ENCODE data around the gene RCCD1. TPM values are rescaled to one million over a fixed set of nuclear protein-coding genes. Genes with fewer than 3 reads are reported as not detected.
"Not testable (repeated sequence)": the region's sequence is repeated elsewhere in the genome, so short reads cannot be mapped to it uniquely, and the experiment has no call there.

RCCD1 gene
- total RNA-seq, 2 experiments from 2014 or later = 30.0 to 30.9 TPM

GRCh38 chr15:90907838-90908507, 46.7 kb upstream of the RCCD1 start:
- ChIA-PET CTCF (interaction anchor here (1.0 to 16.4 kb wide), 3 partner anchors 24 to 27 kb away, joined by 3 to 255 read pairs (median 5); partner anchors contain the start of genes HDDC3 and UNC45A), POLR2A (interaction anchor here (1.3 to 14.2 kb wide), 3 partner anchors 10 to 24 kb away, joined by 5 to 133 read pairs (median 6); partner anchors contain the start of genes HDDC3 and UNC45A)
- ATAC-seq = no peak
- no peak for DNase-seq
- no peak for TF ChIP-seq CTCF (IDR thresholded peaks at IDR 0.05)
- H3K9me3 Mint-ChIP-seq = no peaks in the 10 kb centered on the region
- no peaks in the 10 kb centered on the region for H3K27me3 Mint-ChIP-seq
- intact Hi-C loops (cut with micrococcal nuclease) = no loop called here
- H3K36me3 Mint-ChIP-seq (ENCODE audit: low read depth) = peaks cover 47% of the 10 kb centered on the region
- peaks cover 11% of the 10 kb centered on the region for H3K4me1 Mint-ChIP-seq (ENCODE audit: low read depth)
- no peak overlapping the region for H3K4me3 Mint-ChIP-seq
- H3K27ac Mint-ChIP-seq = no peak overlapping the region

- H3K4me3 Mint-ChIP-seq; ATAC-seq; H3K9me3 Mint-ChIP-seq; H3K27me3 Mint-ChIP-seq; H3K4me1 Mint-ChIP-seq (ENCODE audit: low read depth); intact Hi-C loops (cut with micrococcal nuclease); H3K27ac Mint-ChIP-seq; DNase-seq: not testable (repeated sequence)
- POLR2A ChIA-PET = interaction anchor here (1.6 kb wide), 1 partner anchor 9 kb away, joined by 6 read pairs; no protein-coding TSS in a partner anchor
- peaks cover 52% of the 10 kb centered on the region for H3K36me3 Mint-ChIP-seq (ENCODE audit: low read depth)
- CTCF ChIA-PET = interaction anchor here (1.0 to 1.4 kb wide), 2 partner anchors 23 to 25 kb away, joined by 3 to 5 read pairs; partner anchors contain the start of genes HDDC3 and UNC45A
These were observed 45.2 kb upstream of the RCCD1 start for GRCh38 chr15:90909449-90909848.

- DNase-seq (no peak), ATAC-seq (no peak)
- CTCF ChIA-PET = no interaction called here
- H3K36me3 Mint-ChIP-seq (ENCODE audit: low read depth) = peaks cover 49% of the 10 kb centered on the region
- no peaks in the 10 kb centered on the region for H3K27me3 Mint-ChIP-seq
- TF ChIP-seq CTCF (IDR thresholded peaks at IDR 0.05) = no peak
- no peak overlapping the region for H3K4me3 Mint-ChIP-seq
- peaks cover 5% of the 10 kb centered on the region for H3K4me1 Mint-ChIP-seq (ENCODE audit: low read depth)
- H3K27ac Mint-ChIP-seq = no peak overlapping the region
- intact Hi-C loops (cut with micrococcal nuclease) = no loop called here
- H3K9me3 Mint-ChIP-seq = no peaks in the 10 kb centered on the region
- POLR2A ChIA-PET = no interaction called here
These were observed 44.7 kb upstream of the RCCD1 start for GRCh38 chr15:90909976-90910375.

- CTCF ChIA-PET = no interaction called here
- TF ChIP-seq CTCF (IDR thresholded peaks at IDR 0.05) = no peak
- H3K4me1 Mint-ChIP-seq (ENCODE audit: low read depth) = peaks cover under 1% of the 10 kb centered on the region
- no peak overlapping the region for H3K27ac Mint-ChIP-seq
- POLR2A ChIA-PET = no interaction called here
- no peak overlapping the region for H3K4me3 Mint-ChIP-seq
- intact Hi-C loops (cut with micrococcal nuclease) = no loop called here
- H3K27me3 Mint-ChIP-seq = no peaks in the 10 kb centered on the region
- DNase-seq (no peak), ATAC-seq (no peak)
- H3K36me3 Mint-ChIP-seq (ENCODE audit: low read depth) = peaks cover 47% of the 10 kb centered on the region
- H3K9me3 Mint-ChIP-seq = no peaks in the 10 kb centered on the region
These were observed 44.0 kb upstream of the RCCD1 start for GRCh38 chr15:90910441-90911301.

- H3K9me3 Mint-ChIP-seq = no peaks in the 10 kb centered on the region
- H3K27me3 Mint-ChIP-seq = no peaks in the 10 kb centered on the region
- TF ChIP-seq CTCF (IDR thresholded peaks at IDR 0.05) = no peak
- POLR2A ChIA-PET = no interaction called here
- H3K27ac Mint-ChIP-seq = no peak overlapping the region
- DNase-seq (no peak), ATAC-seq (no peak)
- intact Hi-C loops (cut with micrococcal nuclease) = no loop called here
- no peak overlapping the region for H3K4me3 Mint-ChIP-seq
- peaks cover 42% of the 10 kb centered on the region for H3K36me3 Mint-ChIP-seq (ENCODE audit: low read depth)
- CTCF ChIA-PET = no interaction called here
- H3K4me1 Mint-ChIP-seq (ENCODE audit: low read depth) = no peaks in the 10 kb centered on the region
These were observed 43.4 kb upstream of the RCCD1 start for GRCh38 chr15:90911302-90911623.
